ENCODE data around the gene GABBR2. TPM values are rescaled to one million over a fixed set of nuclear protein-coding genes. Genes with fewer than 3 reads are reported as not detected.

Gene GABBR2
- total and polyA plus RNA-seq, 9 of the 15 experiments (the other 6 are each of a cell fraction or from before 2014, with no cell fraction given) = 0.15 to 1.9 (median 0.32) TPM

GRCh38 chr9:98310752-98311392, 397.9 kb downstream of the GABBR2 start (continued):
- no peak for TF ChIP-seq NR4A1 (CRISPR knock-in tag; IDR thresholded peaks at IDR 0.05)
- TF ChIP-seq NR4A1 (tag; IDR thresholded peaks at IDR 0.05) = no peak; the same call in 1 of the 2 replicates
- peak; percentile 48; the same call in 1 of the 2 replicates for TF ChIP-seq PREB (CRISPR knock-in tag; IDR thresholded peaks at IDR 0.05)
- no peak for TF ChIP-seq POLR3A (IDR thresholded peaks at IDR 0.05; ENCODE audit: borderline replicate concordance, extremely low read depth, insufficient read depth, insufficient read length)
- TF ChIP-seq NCOA1 (IDR thresholded peaks at IDR 0.05; ENCODE audit: low read depth) = peak; percentile 60; the same call in 1 of the 2 replicates
- TF ChIP-seq PBX2 (CRISPR knock-in tag; IDR thresholded peaks at IDR 0.05; ENCODE audit: low read depth) = no peak
- peak; percentile 17; the same call in 1 of the 2 replicates for TF ChIP-seq PBX2 (tag; conservative IDR thresholded peaks at IDR 0.05; ENCODE audit: low read depth)
- TF ChIP-seq CCAR2 (IDR thresholded peaks at IDR 0.05; ENCODE audit: low read depth, low read length) = no peak
- peak; percentile 16; the same call in 1 of the 2 replicates for TF ChIP-seq CXXC5 (CRISPR knock-in tag; IDR thresholded peaks at IDR 0.05)
- TF ChIP-seq KHSRP (IDR thresholded peaks at IDR 0.05) = no peak
- peak; percentile 52; the same call in 1 of the 2 replicates for TF ChIP-seq ZNF24 (IDR thresholded peaks at IDR 0.05)
- TF ChIP-seq CBX1 (IDR thresholded peaks at IDR 0.05; ENCODE audit: low read depth) = no peak
- TF ChIP-seq PHF21A (IDR thresholded peaks at IDR 0.05; ENCODE audit: borderline replicate concordance, low read depth) = no peak
- TF ChIP-seq HDAC1 (IDR thresholded peaks at IDR 0.05) = peak in 1 of 2 experiments; percentile 56; a peak in 1 of 4 replicates
- no peak for TF ChIP-seq ZNF76 (CRISPR knock-in tag; IDR thresholded peaks at IDR 0.05; ENCODE audit: borderline replicate concordance)
- no peak for TF ChIP-seq MCM2 (IDR thresholded peaks at IDR 0.05; ENCODE audit: low read depth)
- TF ChIP-seq ZNF695 (CRISPR knock-in tag; IDR thresholded peaks at IDR 0.05) = no peak
- no peak for TF ChIP-seq MCM7 (IDR thresholded peaks at IDR 0.05)

Data from K562 (cell line).